Sigmoid colon (tissue), 7 donors: ENCODE data around the gene DAPK2. TPM values are rescaled to one million over a fixed set of nuclear protein-coding genes. Genes with fewer than 3 reads are reported as not detected.

Source experiments
- DNase-seq: peaks from one replicate; pipeline ENCODE4 v3.0.0-alpha.2; 2019
- H3K27ac ChIP-seq, 4 donors: fragments of 200-600 bp; sonication (generic); one replicate each; pipeline ENCODE4 v1.5.1; 2016 to 2019; ENCODE audit warnings: mild to moderate bottlenecking in 1 of 4
- H3K27me3 ChIP-seq, 3 donors: fragments of 200-600 bp; sonication (generic); one replicate each; pipeline ENCODE4 v1.5.1; 2019; ENCODE audit warnings: mild to moderate bottlenecking in 1 of 3
- H3K36me3 ChIP-seq, 4 donors: fragments of 200-600 bp; sonication (generic); one replicate each; pipeline ENCODE4 v1.5.1; 2016 to 2019
- H3K4me1 ChIP-seq, 4 donors: fragments of 200-600 bp; sonication (generic); one replicate each; pipeline ENCODE4 v1.5.1; 2017 to 2019
- H3K4me3 ChIP-seq, 4 donors: fragments of 200-600 bp; sonication (generic); one replicate each; pipeline ENCODE4 v1.5.1; 2017 to 2019; ENCODE audit warnings: mild to moderate bottlenecking in 2 of 4, moderate library complexity in 1 of 4
- H3K9me3 ChIP-seq, 4 donors: fragments of 200-600 bp in 3 of 4; sonication (generic) in 3 of 4; one replicate each; pipeline versions ENCODE4 v1.5.1 to v1.6.1; 2013 to 2019
- CTCF ChIP-seq, 4 experiments: fragments of 450-650 bp in 3 of 4; fragments of 200-600 bp in 1 of 4; IDR thresholded peaks; one replicate each; pipeline ENCODE4 v1.5.1; 2016 to 2019; ENCODE audit warnings: antibody characterized with exemption in 4 of 4, mild to moderate bottlenecking in 3 of 4, moderate library complexity in 2 of 4
- EP300 ChIP-seq, 4 donors: sonication (generic); formaldehyde crosslinking; IDR thresholded peaks; one replicate each; pipeline ENCODE4 v1.6.1; 2017; ENCODE audit warnings: antibody characterized with exemption in 4 of 4
- POLR2A ChIP-seq, 2 donors: fragments of 450-650 bp; IDR thresholded peaks; one replicate each; pipeline ENCODE4 v1.6.1; 2016; ENCODE audit warnings: antibody characterized with exemption in 2 of 2, mild to moderate bottlenecking in 2 of 2, moderate library complexity in 2 of 2
- POLR2AphosphoS5 ChIP-seq, 4 donors: sonication (generic); formaldehyde crosslinking; IDR thresholded peaks; one replicate each; pipeline ENCODE4 v1.6.1; 2017; ENCODE audit warnings: antibody characterized with exemption in 4 of 4
- WGBS, 2 donors: extraction: QIAGEN DNeasy Blood & Tissue Kit; methylation state at CpG; one replicate each; pipeline ENCODE4 v1.1.7; 2013; 5-methylcytosine and 5-hydroxymethylcytosine counted together
- intact Hi-C: fragments of 100-400 bp; cut with DNase I; formaldehyde crosslinking; loops from one replicate; pipeline ENCODE4 v1.15.1; 2023
- polyA plus RNA-seq, 3 donors: library from polyadenylated mRNA; stranded (reverse); fragments of 200-250 nt; gene quantifications; one replicate each; pipeline ENCODE4 v1.2.3, GENCODE V29; 2013
- total RNA-seq, 4 donors: library from RNA; depleted of rRNA; stranded (reverse); fragments of >200 nt; gene quantifications; one replicate each; pipeline ENCODE4 v1.1.0, GENCODE V29; 2016
- donor health status: healthy with polysubstance abuse.
- donor health status: Bipolar disorder and iron deficiency.
- donor health status: healthy.

Gene DAPK2
- total and polyA plus RNA-seq, 7 donors: 2.1 to 27.7 (median 5.5) TPM

- intact Hi-C loops: no loop called here
- Histone ChIP-seq H3K27me3 (no peaks in the 10 kb centered on the region), H3K27ac (peak overlapping the region in 3 of 4 donors; percentile 21 to 57 (median 55)), H3K36me3 (no peaks in the 10 kb centered on the region), H3K4me1 (peaks cover 0 to 31% (median 11%) of the 10 kb centered on the region in 4 donors), H3K4me3 (no peak overlapping the region), H3K9me3 (no peaks in the 10 kb centered on the region)
- 47 to 72% methylated on average over 4 of the region's 4 CpGs for WGBS, 2 donors
- TF ChIP-seq POLR2AphosphoS5 (IDR thresholded peaks at IDR 0.05) (peak in 2 of 4 donors; percentile 47 to 64), POLR2A (IDR thresholded peaks at IDR 0.05) (no peak), CTCF (IDR thresholded peaks at IDR 0.05) (no peak), EP300 (IDR thresholded peaks at IDR 0.05) (no peak)
- DNase-seq: no peak
These were observed 67.6 kb downstream of the DAPK2 start for GRCh38 chr15:63978511-63979261.

GRCh38 chr15:63977119-63977518 lies 69.2 kb downstream of the DAPK2 start:
- H3K36me3 ChIP-seq: no peaks in the 10 kb centered on the region
- no peak for TF ChIP-seq EP300 (IDR thresholded peaks at IDR 0.05)
- no peak for TF ChIP-seq POLR2A (IDR thresholded peaks at IDR 0.05)
- no peak for TF ChIP-seq POLR2AphosphoS5 (IDR thresholded peaks at IDR 0.05)
- TF ChIP-seq CTCF (IDR thresholded peaks at IDR 0.05): no peak
- no peak overlapping the region for H3K4me3 ChIP-seq
- intact Hi-C loops: no loop called here
- no peaks in the 10 kb centered on the region for H3K27me3 ChIP-seq
- 54 to 85% methylated on average over 2 of the region's 2 CpGs for WGBS, 2 donors
- peaks cover 0 to 31% (median 9%) of the 10 kb centered on the region in 4 donors for H3K4me1 ChIP-seq
- H3K9me3 ChIP-seq: no peaks in the 10 kb centered on the region
- no peak overlapping the region for H3K27ac ChIP-seq
- no peak for DNase-seq

GRCh38 chr15:63974021-63974420 lies 72.3 kb downstream of the DAPK2 start:
- Histone ChIP-seq H3K4me1 (peaks cover 0 to 21% (median 7%) of the 10 kb centered on the region in 4 donors), H3K4me3 (no peak overlapping the region), H3K36me3 (no peaks in the 10 kb centered on the region), H3K27ac (no peak overlapping the region), H3K9me3 (no peaks in the 10 kb centered on the region), H3K27me3 (no peaks in the 10 kb centered on the region)
- intact Hi-C loops: no loop called here
- DNase-seq: no peak
- TF ChIP-seq POLR2AphosphoS5 (IDR thresholded peaks at IDR 0.05): no peak
- TF ChIP-seq CTCF (IDR thresholded peaks at IDR 0.05): no peak
- TF ChIP-seq EP300 (IDR thresholded peaks at IDR 0.05): no peak
- no peak for TF ChIP-seq POLR2A (IDR thresholded peaks at IDR 0.05)

- 37 to 48% methylated on average over 2 of the region's 2 CpGs for WGBS, 2 donors
- intact Hi-C loops: no loop called here
- Histone ChIP-seq H3K27ac (no peak overlapping the region), H3K9me3 (no peaks in the 10 kb centered on the region), H3K4me3 (no peak overlapping the region), H3K4me1 (peaks cover 0 to 14% (median 4%) of the 10 kb centered on the region in 4 donors), H3K36me3 (no peaks in the 10 kb centered on the region), H3K27me3 (no peaks in the 10 kb centered on the region)
- DNase-seq: no peak
- no peak for TF ChIP-seq POLR2A (IDR thresholded peaks at IDR 0.05)
These were observed 72.9 kb downstream of the DAPK2 start for GRCh38 chr15:63973212-63974009.

GRCh38 chr15:63972801-63973200 lies 73.5 kb downstream of the DAPK2 start:
- Histone ChIP-seq H3K9me3 (no peaks in the 10 kb centered on the region), H3K27ac (no peak overlapping the region), H3K36me3 (no peaks in the 10 kb centered on the region), H3K4me3 (no peak overlapping the region), H3K27me3 (no peaks in the 10 kb centered on the region), H3K4me1 (peaks cover 0 to 11% (median 2%) of the 10 kb centered on the region in 4 donors)
- TF ChIP-seq EP300 (IDR thresholded peaks at IDR 0.05) (no peak), POLR2A (IDR thresholded peaks at IDR 0.05) (no peak), CTCF (IDR thresholded peaks at IDR 0.05) (no peak), POLR2AphosphoS5 (IDR thresholded peaks at IDR 0.05) (no peak)
- no peak for DNase-seq
- intact Hi-C loops: no loop called here
- 75 to 93% methylated on average over 1 of the region's 1 CpG for WGBS, 2 donors
